Adrenal gland (tissue), 5 donors: Measurements from ENCODE around the gene SIRT5.

Experiments
- CTCF ChIP-seq, 6 experiments: fragments of 450-650 bp in 4 of 6; fragments of 200-600 bp in 2 of 6; sonication (generic) in 1 of 6; IDR thresholded peaks; 1 replicate in 5 of 6; 2 replicates in 1 of 6; pipeline versions ENCODE4 v1.5.1 to v1.8.0; 2016 to 2021; ENCODE audit warnings: antibody characterized with exemption in 6 of 6, mild to moderate bottlenecking in 2 of 6, moderate library complexity in 1 of 6
- POLR2A ChIP-seq, 2 donors: fragments of 450-650 bp; IDR thresholded peaks; one replicate each; pipeline ENCODE4 v1.6.1; 2017; ENCODE audit warnings: antibody characterized with exemption in 2 of 2, mild to moderate bottlenecking in 2 of 2, moderate library complexity in 1 of 2
- donor health status: DM: no; HTN: no; CAD: no.

GRCh38 chr6:13526727-13527670 lies 47.4 kb upstream of the SIRT5 start:
- TF ChIP-seq CTCF (IDR thresholded peaks at IDR 0.05) (no peak), POLR2A (IDR thresholded peaks at IDR 0.05) (no peak)
